ENCODE results near the gene ALDH9A1.

DNA sequence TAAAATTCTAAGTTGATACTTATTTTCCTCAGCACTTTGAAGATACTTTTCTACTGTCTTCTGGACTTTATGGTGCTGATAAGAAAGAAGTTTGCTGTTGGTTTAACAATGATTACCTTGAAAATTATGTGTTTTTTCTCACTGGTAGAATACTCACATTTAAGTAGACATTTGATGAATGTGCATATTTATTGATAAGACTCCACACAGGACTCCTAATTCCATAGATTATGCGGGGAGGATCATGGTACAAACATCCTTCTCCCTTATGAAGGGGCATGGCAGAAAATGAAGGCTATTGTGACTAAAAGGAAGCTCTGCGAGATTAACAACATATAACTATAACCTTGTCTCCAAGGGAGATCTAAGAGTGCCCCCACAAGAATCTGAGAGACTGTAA lies 28.5 kb upstream of the ALDH9A1 start:
- TF ChIP-seq, protein P1, sequence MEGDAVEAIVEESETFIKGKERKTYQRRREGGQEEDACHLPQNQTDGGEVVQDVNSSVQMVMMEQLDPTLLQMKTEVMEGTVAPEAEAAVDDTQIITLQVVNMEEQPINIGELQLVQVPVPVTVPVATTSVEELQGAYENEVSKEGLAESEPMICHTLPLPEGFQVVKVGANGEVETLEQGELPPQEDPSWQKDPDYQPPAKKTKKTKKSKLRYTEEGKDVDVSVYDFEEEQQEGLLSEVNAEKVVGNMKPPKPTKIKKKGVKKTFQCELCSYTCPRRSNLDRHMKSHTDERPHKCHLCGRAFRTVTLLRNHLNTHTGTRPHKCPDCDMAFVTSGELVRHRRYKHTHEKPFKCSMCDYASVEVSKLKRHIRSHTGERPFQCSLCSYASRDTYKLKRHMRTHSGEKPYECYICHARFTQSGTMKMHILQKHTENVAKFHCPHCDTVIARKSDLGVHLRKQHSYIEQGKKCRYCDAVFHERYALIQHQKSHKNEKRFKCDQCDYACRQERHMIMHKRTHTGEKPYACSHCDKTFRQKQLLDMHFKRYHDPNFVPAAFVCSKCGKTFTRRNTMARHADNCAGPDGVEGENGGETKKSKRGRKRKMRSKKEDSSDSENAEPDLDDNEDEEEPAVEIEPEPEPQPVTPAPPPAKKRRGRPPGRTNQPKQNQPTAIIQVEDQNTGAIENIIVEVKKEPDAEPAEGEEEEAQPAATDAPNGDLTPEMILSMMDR (IDR thresholded peaks at IDR 0.05; ENCODE audit: extremely low read depth in 1 of 2, insufficient read depth in 1 of 2, low read depth in 1 of 2, low read length in 2 of 2): no peak
- TF ChIP-seq POLR2AphosphoS5 (IDR thresholded peaks at IDR 0.05; ENCODE audit: insufficient read depth, low read depth, low read length) (no peak), EZH2 (IDR thresholded peaks at IDR 0.05; ENCODE audit: borderline replicate concordance, low read depth, low read length, severe bottlenecking) (no peak), FOS (IDR thresholded peaks at IDR 0.05; ENCODE audit: borderline replicate concordance, insufficient read depth, low read length) (no peak), POLR2A (IDR thresholded peaks at IDR 0.05; ENCODE audit: low read depth, low read length) (no peak), MYC (IDR thresholded peaks at IDR 0.05; ENCODE audit: low read depth, low read length) (no peak), JUN (IDR thresholded peaks at IDR 0.05; ENCODE audit: borderline replicate concordance, insufficient read depth, insufficient read length, low read depth) (no peak)
- TF ChIP-seq, protein P2, sequence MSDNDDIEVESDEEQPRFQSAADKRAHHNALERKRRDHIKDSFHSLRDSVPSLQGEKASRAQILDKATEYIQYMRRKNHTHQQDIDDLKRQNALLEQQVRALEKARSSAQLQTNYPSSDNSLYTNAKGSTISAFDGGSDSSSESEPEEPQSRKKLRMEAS (IDR thresholded peaks at IDR 0.05; ENCODE audit: insufficient read depth, insufficient read length): no peak

Measured in endothelial cell of umbilical vein (primary cell).